HepG2 (cell line): ENCODE data around the gene RASSF4. TPM values are rescaled to one million over a fixed set of nuclear protein-coding genes. Genes with fewer than 3 reads are reported as not detected.

Experiments used
- ADNP ChIP-seq: sonication (generic); formaldehyde crosslinking; IDR thresholded peaks from 2 replicates; pipeline ENCODE4 v1.4.0; 2020; ENCODE audit warnings: missing genetic modification reagents
- ARID5B ChIP-seq: IDR thresholded peaks from 2 replicates; pipeline ENCODE4 v1.4.0; 2020; ENCODE audit warnings: mild to moderate bottlenecking, missing genetic modification reagents
- HINFP ChIP-seq: sonication (generic); formaldehyde crosslinking; IDR thresholded peaks from 2 replicates; pipeline ENCODE4 v1.4.0; 2020; ENCODE audit warnings: low read depth, mild to moderate bottlenecking, missing genetic modification reagents
- HNF4G ChIP-seq, 2 experiments: sonication (generic) in 1 of 2; formaldehyde crosslinking in 1 of 2; IDR thresholded peaks; 2 replicates each; pipeline versions ENCODE4 v1.4.0 to v1.6.1; 2011 to 2020; ENCODE audit warnings: borderline replicate concordance in 2 of 2, low read depth in 2 of 2, mild to moderate bottlenecking in 2 of 2, low read length in 1 of 2, missing genetic modification reagents in 1 of 2, moderate library complexity in 1 of 2
- KDM3A ChIP-seq: IDR thresholded peaks from 2 replicates; pipeline ENCODE4 v1.6.1; 2018; ENCODE audit warnings: low read depth, missing compliant biosample characterization
- MAZ ChIP-seq, 2 experiments: sonication (generic) in 1 of 2; formaldehyde crosslinking in 1 of 2; IDR thresholded peaks; 2 replicates each; pipeline versions ENCODE4 v1.5.0 to v1.6.1; 2012 to 2020; ENCODE audit warnings: low read depth in 2 of 2, mild to moderate bottlenecking in 2 of 2, borderline replicate concordance in 1 of 2, improper control_type of control experiment in 1 of 2, low read length in 1 of 2, missing genetic modification reagents in 1 of 2, moderate library complexity in 1 of 2
- MEIS1 ChIP-seq: sonication (generic); formaldehyde crosslinking; IDR thresholded peaks from 2 replicates; pipeline ENCODE4 v1.9.0; 2021; ENCODE audit warnings: mild to moderate bottlenecking, missing genetic modification reagents, moderate library complexity, borderline replicate concordance
- NKX3-1 ChIP-seq: sonication (generic); formaldehyde crosslinking; IDR thresholded peaks from 2 replicates; pipeline ENCODE4 v1.5.0; 2020; ENCODE audit warnings: missing genetic modification reagents
- RBAK ChIP-seq: sonication (generic); formaldehyde crosslinking; IDR thresholded peaks from 2 replicates; pipeline ENCODE4 v1.5.1; 2020; ENCODE audit warnings: mild to moderate bottlenecking, missing genetic modification reagents
- ZNF451 ChIP-seq: sonication (generic); formaldehyde crosslinking; IDR thresholded peaks from 2 replicates; pipeline ENCODE4 v1.5.0; 2020; ENCODE audit warnings: mild to moderate bottlenecking, missing genetic modification reagents
- ZNF549 ChIP-seq: sonication (generic); formaldehyde crosslinking; IDR thresholded peaks from 2 replicates; pipeline ENCODE4 v1.5.0; 2020; ENCODE audit warnings: missing genetic modification reagents
- ZNF724P ChIP-seq: sonication (generic); formaldehyde crosslinking; IDR thresholded peaks from 2 replicates; pipeline ENCODE4 v1.8.0; 2022; ENCODE audit warnings: missing genetic modification reagents, borderline replicate concordance
- polyA plus RNA-seq, 8 experiments: library from polyadenylated mRNA; depleted of rRNA in 3 of 8; stranded (reverse) in 7 of 8; unstranded in 1 of 8; fragments of >200 nt; fragmentation: Illumina TruSeq in 4 of 8; extraction: Trizol in 4 of 8; gene quantifications; 2 replicates each; pipeline versions ENCODE4 v1.2.1 to v1.2.3, GENCODE V29; 2011 to 2016; ENCODE audit warnings: low read depth in 4 of 8, missing spikeins in 1 of 8, mixed read lengths in 1 of 8; ENCODE audit not compliant: insufficient read depth in 1 of 8
- total RNA-seq, 5 experiments: library from RNA; depleted of rRNA; stranded (reverse); fragments of >200 nt; fragmentation: Illumina TruSeq; extraction: Trizol; gene quantifications; 2 replicates each; pipeline ENCODE4 v1.2.3, GENCODE V29; 2016; ENCODE audit warnings: low read depth in 1 of 5
- TF ChIP-seq, protein P1 (sequence below): sonication (generic); formaldehyde crosslinking; IDR thresholded peaks from 2 replicates; pipeline ENCODE4 v1.5.0; 2020; ENCODE audit warnings: mild to moderate bottlenecking, missing genetic modification reagents
- TF ChIP-seq, protein P2 (sequence below): sonication (generic); formaldehyde crosslinking; IDR thresholded peaks from 2 replicates; pipeline ENCODE4 v1.5.1; 2020; ENCODE audit warnings: missing genetic modification reagents, mild to moderate bottlenecking, borderline replicate concordance

RASSF4 gene
- total and polyA plus RNA-seq, 2 of the 13 experiments (the other 11 are each of a cell fraction or from before 2014, with no cell fraction given) = 34.0 to 51.7 TPM

DNA sequence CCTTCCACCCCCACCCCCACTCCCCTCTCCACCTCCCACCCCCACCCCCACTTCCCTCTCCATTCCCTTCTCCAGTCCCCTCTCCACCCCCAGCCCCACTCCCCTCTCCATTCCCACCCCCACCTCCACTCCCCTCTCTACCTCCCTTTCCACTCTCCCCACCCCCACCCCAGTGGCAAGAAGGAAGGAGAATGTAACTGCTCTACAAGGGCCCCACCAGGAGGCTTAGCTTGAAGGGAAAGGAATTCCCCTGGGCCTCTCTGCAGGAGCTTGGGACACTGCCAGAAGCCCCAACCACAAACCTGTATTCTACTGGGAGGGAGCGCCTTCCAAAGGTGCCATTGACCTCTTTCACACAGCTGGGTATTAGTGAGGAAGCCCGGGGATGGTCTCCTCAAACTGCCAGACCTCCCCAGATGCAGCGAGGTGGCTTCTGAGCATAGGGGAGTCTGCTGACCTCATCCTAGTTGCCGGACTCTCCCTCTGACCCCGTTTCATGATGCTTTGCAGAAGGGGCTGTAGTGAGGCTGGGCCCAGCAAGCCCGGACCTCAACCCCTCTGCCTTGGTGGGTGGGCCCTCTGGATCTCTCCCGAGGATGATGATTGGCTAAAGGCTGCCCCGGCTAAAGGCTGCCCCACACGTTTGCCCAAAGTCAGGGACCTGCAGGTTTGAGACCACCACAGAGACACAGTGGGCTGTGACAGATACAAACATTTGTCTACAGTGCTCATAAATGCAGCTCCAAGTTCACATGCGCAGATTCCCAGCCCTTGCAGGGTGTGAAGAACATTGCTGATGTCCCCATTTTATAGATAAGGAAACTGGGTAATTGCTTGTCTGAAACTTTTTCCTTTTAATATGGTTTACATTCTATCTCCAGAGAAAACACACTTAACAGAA lies 16.1 kb downstream of the RASSF4 start (continued):
- TF ChIP-seq ARID5B = peak; percentile 47; the same call in 1 of the 2 replicates
- peak; percentile 10; the same call in 1 of the 2 replicates for TF ChIP-seq ZNF724P (CRISPR knock-in tag)
- TF ChIP-seq NKX3-1 (CRISPR knock-in tag) = 0 out of 2 replicates have a peak, but pooled peaks have one; percentile 31
- no peak for TF ChIP-seq MAZ (IDR thresholded peaks at IDR 0.05; ENCODE audit: borderline replicate concordance, low read depth, low read length)
- TF ChIP-seq MAZ (CRISPR knock-in tag; IDR thresholded peaks at IDR 0.05; ENCODE audit: low read depth) = peak; percentile 42; the same call in 1 of the 2 replicates
- no peak for TF ChIP-seq MEIS1 (CRISPR knock-in tag)
- no peak for TF ChIP-seq ADNP
- no peak for TF ChIP-seq ZNF549 (CRISPR knock-in tag)
- peak; percentile 11; the same call in 1 of the 2 replicates for TF ChIP-seq ZNF451 (CRISPR knock-in tag)
- no peak for TF ChIP-seq HNF4G (IDR thresholded peaks at IDR 0.05; ENCODE audit: borderline replicate concordance, low read depth, low read length)
- 0 out of 2 replicates have a peak, but pooled peaks have one; percentile 4 for TF ChIP-seq HNF4G (CRISPR knock-in tag; IDR thresholded peaks at IDR 0.05; ENCODE audit: borderline replicate concordance, low read depth)
- TF ChIP-seq, protein P1, sequence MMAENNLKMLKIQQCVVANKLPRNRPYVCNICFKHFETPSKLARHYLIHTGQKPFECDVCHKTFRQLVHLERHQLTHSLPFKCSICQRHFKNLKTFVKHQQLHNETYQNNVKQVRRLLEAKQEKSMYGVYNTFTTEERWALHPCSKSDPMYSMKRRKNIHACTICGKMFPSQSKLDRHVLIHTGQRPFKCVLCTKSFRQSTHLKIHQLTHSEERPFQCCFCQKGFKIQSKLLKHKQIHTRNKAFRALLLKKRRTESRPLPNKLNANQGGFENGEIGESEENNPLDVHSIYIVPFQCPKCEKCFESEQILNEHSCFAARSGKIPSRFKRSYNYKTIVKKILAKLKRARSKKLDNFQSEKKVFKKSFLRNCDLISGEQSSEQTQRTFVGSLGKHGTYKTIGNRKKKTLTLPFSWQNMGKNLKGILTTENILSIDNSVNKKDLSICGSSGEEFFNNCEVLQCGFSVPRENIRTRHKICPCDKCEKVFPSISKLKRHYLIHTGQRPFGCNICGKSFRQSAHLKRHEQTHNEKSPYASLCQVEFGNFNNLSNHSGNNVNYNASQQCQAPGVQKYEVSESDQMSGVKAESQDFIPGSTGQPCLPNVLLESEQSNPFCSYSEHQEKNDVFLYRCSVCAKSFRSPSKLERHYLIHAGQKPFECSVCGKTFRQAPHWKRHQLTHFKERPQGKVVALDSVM = 0 out of 2 replicates have a peak, but pooled peaks have one; percentile 37
- no peak for TF ChIP-seq KDM3A
- TF ChIP-seq, protein P2, sequence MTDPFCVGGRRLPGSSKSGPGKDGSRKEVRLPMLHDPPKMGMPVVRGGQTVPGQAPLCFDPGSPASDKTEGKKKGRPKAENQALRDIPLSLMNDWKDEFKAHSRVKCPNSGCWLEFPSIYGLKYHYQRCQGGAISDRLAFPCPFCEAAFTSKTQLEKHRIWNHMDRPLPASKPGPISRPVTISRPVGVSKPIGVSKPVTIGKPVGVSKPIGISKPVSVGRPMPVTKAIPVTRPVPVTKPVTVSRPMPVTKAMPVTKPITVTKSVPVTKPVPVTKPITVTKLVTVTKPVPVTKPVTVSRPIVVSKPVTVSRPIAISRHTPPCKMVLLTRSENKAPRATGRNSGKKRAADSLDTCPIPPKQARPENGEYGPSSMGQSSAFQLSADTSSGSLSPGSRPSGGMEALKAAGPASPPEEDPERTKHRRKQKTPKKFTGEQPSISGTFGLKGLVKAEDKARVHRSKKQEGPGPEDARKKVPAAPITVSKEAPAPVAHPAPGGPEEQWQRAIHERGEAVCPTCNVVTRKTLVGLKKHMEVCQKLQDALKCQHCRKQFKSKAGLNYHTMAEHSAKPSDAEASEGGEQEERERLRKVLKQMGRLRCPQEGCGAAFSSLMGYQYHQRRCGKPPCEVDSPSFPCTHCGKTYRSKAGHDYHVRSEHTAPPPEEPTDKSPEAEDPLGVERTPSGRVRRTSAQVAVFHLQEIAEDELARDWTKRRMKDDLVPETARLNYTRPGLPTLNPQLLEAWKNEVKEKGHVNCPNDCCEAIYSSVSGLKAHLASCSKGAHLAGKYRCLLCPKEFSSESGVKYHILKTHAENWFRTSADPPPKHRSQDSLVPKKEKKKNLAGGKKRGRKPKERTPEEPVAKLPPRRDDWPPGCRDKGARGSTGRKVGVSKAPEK = 0 out of 2 replicates have a peak, but pooled peaks have one; percentile 15
- no peak for TF ChIP-seq RBAK (CRISPR knock-in tag)
- peak; percentile 70 for TF ChIP-seq HINFP (CRISPR knock-in tag)
